ENCODE measurements around the gene USP44. TPM values are rescaled to one million over a fixed set of nuclear protein-coding genes. Genes with fewer than 3 reads are reported as not detected.
"Not testable (repeated sequence)": the region's sequence is repeated elsewhere in the genome, so short reads cannot be mapped to it uniquely, and the experiment has no call there.

Gene USP44
- total RNA-seq, 1 experiment from 2014 or later, result 0.34 TPM

GRCh38 chr12:95517246-95517645, 34.0 kb downstream of the USP44 start:
- DNase-seq (ENCODE audit: low spot score), result no peak
- in situ Hi-C loops (cut with HindIII; ENCODE audit: low sequenced_read_pairs), result no loop called here

- in situ Hi-C loops (cut with HindIII; ENCODE audit: low sequenced_read_pairs), result no loop called here
- no peak for DNase-seq (ENCODE audit: low spot score)
These were observed 34.5 kb downstream of the USP44 start for GRCh38 chr12:95516757-95517156.

DNA sequence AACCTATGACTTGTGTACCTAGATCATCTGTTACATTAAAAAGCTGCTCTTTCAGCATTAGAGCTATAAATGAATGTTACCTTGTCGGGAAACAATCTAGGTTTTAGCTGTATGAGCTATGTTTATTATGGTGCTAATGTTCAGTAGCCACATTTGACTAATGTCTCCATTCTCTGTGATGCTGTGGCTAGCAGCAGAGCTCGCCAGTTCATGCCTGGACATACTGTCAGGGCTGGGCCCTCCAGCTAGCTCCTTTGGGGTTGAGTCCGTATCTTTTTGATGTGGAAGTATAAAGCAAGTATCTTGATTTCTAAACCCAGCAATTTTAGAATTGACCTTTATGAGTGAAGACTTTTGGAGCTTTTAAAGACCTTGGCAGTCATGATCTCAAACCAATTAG, 36.1 kb downstream of the USP44 start:
- in situ Hi-C loops (cut with HindIII; ENCODE audit: low sequenced_read_pairs), result no loop called here
- DNase-seq (ENCODE audit: low spot score), result no peak

GRCh38 chr12:95513599-95513998, 37.7 kb downstream of the USP44 start:
- no peak for DNase-seq (ENCODE audit: low spot score)
- in situ Hi-C loops (cut with HindIII; ENCODE audit: low sequenced_read_pairs), result no loop called here

DNA sequence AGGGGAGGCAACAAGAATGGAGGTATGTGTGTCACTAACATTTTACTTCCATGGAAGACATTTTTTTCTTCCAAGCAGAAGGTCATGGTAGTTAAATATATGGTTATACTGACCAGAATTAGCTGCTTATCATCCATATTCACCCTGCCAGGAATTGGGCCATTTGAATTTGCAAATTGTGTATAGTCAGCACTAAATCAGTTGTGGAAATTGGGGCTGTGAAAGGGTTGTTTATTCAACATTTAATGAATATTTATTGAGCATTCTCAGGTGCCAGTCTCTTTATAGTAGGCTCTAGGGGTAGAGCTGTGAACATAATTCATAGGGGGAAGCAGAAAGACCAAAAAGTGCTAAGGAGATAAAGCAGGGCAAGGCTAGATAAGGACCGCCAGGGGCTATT, 39.3 kb downstream of the USP44 start:
- DNase-seq (ENCODE audit: low spot score), result no peak
- in situ Hi-C loops (cut with HindIII; ENCODE audit: low sequenced_read_pairs), result no loop called here

DNA sequence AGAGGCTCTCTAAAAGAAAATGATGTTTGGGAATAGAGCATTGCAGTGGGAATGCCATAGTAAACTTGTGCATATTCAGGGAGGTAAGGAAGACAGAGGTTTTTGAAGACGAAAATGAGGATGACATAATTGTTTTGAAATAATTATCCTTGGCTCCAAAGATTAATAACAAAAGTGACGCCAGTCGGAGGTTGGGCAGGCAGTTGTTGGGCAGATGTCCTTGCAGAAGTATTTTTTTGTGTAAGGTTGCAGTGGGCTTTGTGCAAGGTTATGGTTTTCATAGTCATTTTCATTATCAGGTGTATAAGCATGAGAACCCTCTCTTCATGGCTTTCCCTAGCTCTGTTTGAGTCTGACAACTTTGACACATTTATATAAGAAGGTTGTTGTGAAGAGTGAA, 42.0 kb downstream of the USP44 start:
- no peak for DNase-seq (ENCODE audit: low spot score)
- in situ Hi-C loops (cut with HindIII; ENCODE audit: low sequenced_read_pairs), result no loop called here

- in situ Hi-C loops (cut with HindIII; ENCODE audit: low sequenced_read_pairs), result no loop called here
- DNase-seq (ENCODE audit: low spot score), result peak; percentile 29
These were observed 44.4 kb downstream of the USP44 start for GRCh38 chr12:95506707-95507523.

DNA sequence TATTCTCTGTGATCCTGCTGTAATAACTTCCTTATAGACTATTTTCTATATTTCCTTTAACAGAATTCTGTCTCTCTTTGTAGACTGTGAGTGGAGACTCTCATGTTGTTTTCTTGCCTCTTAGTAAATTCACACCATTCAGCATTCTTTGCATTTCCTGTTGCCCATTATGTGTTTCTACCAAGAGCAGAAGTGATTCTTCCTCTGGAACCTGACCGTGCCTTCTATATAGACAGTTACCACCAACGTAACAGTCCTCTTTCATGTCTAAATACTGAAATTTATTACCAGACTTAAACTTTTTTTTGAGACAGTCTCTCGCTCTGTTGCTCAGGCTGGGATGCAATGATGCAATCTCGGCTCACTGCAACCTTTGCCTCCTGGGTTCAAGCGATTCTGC, 46.2 kb downstream of the USP44 start:
- in situ Hi-C loops (cut with HindIII; ENCODE audit: low sequenced_read_pairs), result no loop called here
- no peak for DNase-seq (ENCODE audit: low spot score)

DNA sequence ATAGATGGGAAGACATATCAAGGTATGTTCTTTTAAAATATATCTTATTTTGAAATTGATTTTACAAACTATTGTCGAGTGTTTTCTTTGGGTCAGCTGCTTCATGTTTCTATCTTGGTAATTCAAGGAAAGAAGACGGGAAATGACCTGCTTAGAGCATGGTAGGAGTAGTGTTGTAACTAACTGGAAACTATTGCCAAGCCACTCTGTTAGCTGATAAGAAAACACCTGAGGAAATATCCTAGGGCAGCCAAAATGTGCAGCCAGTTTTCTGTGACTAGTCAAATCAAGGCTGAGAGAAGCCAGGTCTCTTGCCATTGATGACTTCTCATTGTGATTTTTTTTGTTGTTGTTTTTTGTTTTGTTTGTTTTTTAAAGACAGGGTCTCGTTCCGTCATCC, 47.1 kb downstream of the USP44 start:
- DNase-seq (ENCODE audit: low spot score), result no peak
- in situ Hi-C loops (cut with HindIII; ENCODE audit: low sequenced_read_pairs), result no loop called here

- no peak for DNase-seq (ENCODE audit: low spot score)
- in situ Hi-C loops (cut with HindIII; ENCODE audit: low sequenced_read_pairs), result no loop called here
These were observed 51.5 kb downstream of the USP44 start for GRCh38 chr12:95499772-95500171.

- DNase-seq (ENCODE audit: low spot score), result no peak
- in situ Hi-C loops (cut with HindIII; ENCODE audit: low sequenced_read_pairs), result no loop called here
These were observed 52.3 kb downstream of the USP44 start for GRCh38 chr12:95498968-95499367.

GRCh38 chr12:95497031-95497430, 54.2 kb downstream of the USP44 start:
- DNase-seq (ENCODE audit: low spot score), result no peak
- in situ Hi-C loops (cut with HindIII; ENCODE audit: low sequenced_read_pairs), result no loop called here

GRCh38 chr12:95495433-95495832, 55.8 kb downstream of the USP44 start:
- in situ Hi-C loops (cut with HindIII; ENCODE audit: low sequenced_read_pairs), result no loop called here
- DNase-seq (ENCODE audit: low spot score), result no peak

GRCh38 chr12:95494888-95495287, 56.4 kb downstream of the USP44 start:
- in situ Hi-C loops (cut with HindIII; ENCODE audit: low sequenced_read_pairs), result no loop called here
- no peak for DNase-seq (ENCODE audit: low spot score)

- in situ Hi-C loops (cut with HindIII; ENCODE audit: low sequenced_read_pairs), result no loop called here
- no peak for DNase-seq (ENCODE audit: low spot score)
These were observed 58.8 kb downstream of the USP44 start for GRCh38 chr12:95492462-95492861.

DNA sequence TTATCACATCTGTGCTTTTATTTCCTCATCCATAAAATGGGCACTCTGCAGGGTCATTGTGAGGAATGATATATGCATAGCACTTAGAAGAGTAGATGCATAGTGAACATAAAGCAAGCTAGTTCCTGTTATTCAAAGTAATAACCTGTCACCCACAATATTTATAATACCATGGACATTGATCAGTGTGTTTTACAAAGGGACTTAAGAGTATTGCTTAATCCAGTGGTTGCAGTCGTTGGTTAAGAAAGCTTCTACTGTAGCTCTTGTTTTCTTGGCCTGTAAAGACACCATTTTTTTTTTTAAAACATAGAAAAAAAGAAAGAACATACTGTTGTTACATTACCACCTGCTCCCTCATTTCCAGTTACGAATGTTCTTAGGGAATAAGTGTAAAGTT, 64.3 kb downstream of the USP44 start:
- in situ Hi-C loops (cut with HindIII; ENCODE audit: low sequenced_read_pairs), result no loop called here
- DNase-seq (ENCODE audit: low spot score), result no peak

- DNase-seq (ENCODE audit: low spot score), result no peak
- in situ Hi-C loops (cut with HindIII; ENCODE audit: low sequenced_read_pairs), result no loop called here
These were observed 66.8 kb downstream of the USP44 start for GRCh38 chr12:95484524-95484923.

GRCh38 chr12:95482564-95482963, 68.7 kb downstream of the USP44 start:
- DNase-seq (ENCODE audit: low spot score); in situ Hi-C loops (cut with HindIII; ENCODE audit: low sequenced_read_pairs): not testable (repeated sequence)

- DNase-seq (ENCODE audit: low spot score), result no peak
These were observed 69.4 kb downstream of the USP44 start for GRCh38 chr12:95481888-95482287.

GRCh38 chr12:95481072-95481471, 70.2 kb downstream of the USP44 start:
- in situ Hi-C loops (cut with HindIII; ENCODE audit: low sequenced_read_pairs), result no loop called here
- DNase-seq (ENCODE audit: low spot score), result no peak

More at GRCh38 chr12:95481888-95482287, 69.4 kb downstream of the USP44 start:
- in situ Hi-C loops (cut with HindIII; ENCODE audit: low sequenced_read_pairs), result no loop called here

DNA sequence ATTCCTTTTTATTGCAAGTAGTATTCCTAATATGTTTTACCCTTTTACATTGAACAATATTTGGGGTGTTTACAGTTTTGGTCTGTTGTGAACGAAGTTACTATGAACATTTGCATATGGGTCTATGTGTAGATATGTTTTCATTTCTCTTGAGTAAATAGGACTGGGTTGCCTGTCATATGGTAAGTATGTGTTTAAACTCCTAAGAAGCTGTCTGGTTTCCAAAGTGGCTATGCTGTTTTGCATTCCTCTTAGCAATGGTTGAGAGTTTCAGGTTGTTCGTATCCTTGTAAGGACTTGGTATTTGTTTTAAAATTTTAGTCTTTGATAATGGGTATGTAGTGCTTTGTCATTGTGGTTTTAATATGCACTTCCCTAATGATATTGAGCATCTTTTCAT, 71.0 kb downstream of the USP44 start:
- DNase-seq (ENCODE audit: low spot score), result no peak
- in situ Hi-C loops (cut with HindIII; ENCODE audit: low sequenced_read_pairs), result no loop called here

Data from G401 (cell line).